ENCODE results near the gene ACY1.

GRCh38 chr3:52005571-52005986 is 22.2 kb downstream of the ACY1 start:
- no peak for TF ChIP-seq CTCF (IDR thresholded peaks at IDR 0.05; ENCODE audit: extremely low read depth in 1 of 2, insufficient read depth in 1 of 2, low read depth in 1 of 2, low read length in 2 of 2)
- no peak for TF ChIP-seq POLR2AphosphoS5 (IDR thresholded peaks at IDR 0.05; ENCODE audit: insufficient read depth, low read depth, low read length)
- TF ChIP-seq POLR2A (IDR thresholded peaks at IDR 0.05; ENCODE audit: low read depth, low read length), result no peak
- TF ChIP-seq EZH2 (IDR thresholded peaks at IDR 0.05; ENCODE audit: borderline replicate concordance, low read depth, low read length, severe bottlenecking), result no peak
- TF ChIP-seq MYC (IDR thresholded peaks at IDR 0.05; ENCODE audit: low read depth, low read length), result no peak
- no peak for TF ChIP-seq GATA2 (IDR thresholded peaks at IDR 0.05; ENCODE audit: insufficient read depth, insufficient read length, low read depth, low read length)
- TF ChIP-seq MAX (IDR thresholded peaks at IDR 0.05; ENCODE audit: insufficient read depth, insufficient read length), result no peak

All from endothelial cell of umbilical vein (primary cell).